ENCODE data around the gene SHISA4.

DNA sequence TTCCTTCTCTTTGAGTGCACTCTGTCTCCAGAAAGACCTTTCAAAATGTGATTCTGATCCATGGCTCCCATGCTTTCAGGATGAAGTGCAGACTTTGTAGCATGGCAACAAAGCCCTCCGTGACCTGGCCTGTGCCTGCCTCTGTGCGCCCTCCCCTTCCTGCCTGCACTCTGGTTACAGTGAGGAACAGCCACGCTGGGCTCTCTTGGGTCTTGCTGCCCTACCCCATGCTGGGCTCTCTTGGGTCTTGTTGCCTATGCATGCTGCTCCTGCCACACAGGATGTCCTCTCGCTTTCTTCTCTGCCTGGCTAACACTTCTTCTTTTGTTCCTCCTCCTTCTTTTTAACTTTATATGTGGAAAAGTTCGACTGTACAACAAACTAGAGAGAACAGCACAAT lies 29.6 kb downstream of the SHISA4 start:
- no peak for TF ChIP-seq ZBTB8A (tag by site-specific recombination; IDR thresholded peaks at IDR 0.05)
- TF ChIP-seq ZFP3 (tag by site-specific recombination; IDR thresholded peaks at IDR 0.05; ENCODE audit: low read depth), result no peak
- TF ChIP-seq, protein P1, sequence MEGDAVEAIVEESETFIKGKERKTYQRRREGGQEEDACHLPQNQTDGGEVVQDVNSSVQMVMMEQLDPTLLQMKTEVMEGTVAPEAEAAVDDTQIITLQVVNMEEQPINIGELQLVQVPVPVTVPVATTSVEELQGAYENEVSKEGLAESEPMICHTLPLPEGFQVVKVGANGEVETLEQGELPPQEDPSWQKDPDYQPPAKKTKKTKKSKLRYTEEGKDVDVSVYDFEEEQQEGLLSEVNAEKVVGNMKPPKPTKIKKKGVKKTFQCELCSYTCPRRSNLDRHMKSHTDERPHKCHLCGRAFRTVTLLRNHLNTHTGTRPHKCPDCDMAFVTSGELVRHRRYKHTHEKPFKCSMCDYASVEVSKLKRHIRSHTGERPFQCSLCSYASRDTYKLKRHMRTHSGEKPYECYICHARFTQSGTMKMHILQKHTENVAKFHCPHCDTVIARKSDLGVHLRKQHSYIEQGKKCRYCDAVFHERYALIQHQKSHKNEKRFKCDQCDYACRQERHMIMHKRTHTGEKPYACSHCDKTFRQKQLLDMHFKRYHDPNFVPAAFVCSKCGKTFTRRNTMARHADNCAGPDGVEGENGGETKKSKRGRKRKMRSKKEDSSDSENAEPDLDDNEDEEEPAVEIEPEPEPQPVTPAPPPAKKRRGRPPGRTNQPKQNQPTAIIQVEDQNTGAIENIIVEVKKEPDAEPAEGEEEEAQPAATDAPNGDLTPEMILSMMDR (tag by site-specific recombination; IDR thresholded peaks at IDR 0.05), result no peak
- no peak for TF ChIP-seq GLIS1 (tag by site-specific recombination; IDR thresholded peaks at IDR 0.05)
- TF ChIP-seq ZNF624 (tag by site-specific recombination; IDR thresholded peaks at IDR 0.05), result no peak
- TF ChIP-seq ZNF530 (tag by site-specific recombination; IDR thresholded peaks at IDR 0.05; ENCODE audit: low read depth), result no peak
- no peak for TF ChIP-seq ZNF121 (tag by site-specific recombination; IDR thresholded peaks at IDR 0.05)
- TF ChIP-seq ZNF548 (tag by site-specific recombination; IDR thresholded peaks at IDR 0.05), result no peak
- TF ChIP-seq, protein P2, sequence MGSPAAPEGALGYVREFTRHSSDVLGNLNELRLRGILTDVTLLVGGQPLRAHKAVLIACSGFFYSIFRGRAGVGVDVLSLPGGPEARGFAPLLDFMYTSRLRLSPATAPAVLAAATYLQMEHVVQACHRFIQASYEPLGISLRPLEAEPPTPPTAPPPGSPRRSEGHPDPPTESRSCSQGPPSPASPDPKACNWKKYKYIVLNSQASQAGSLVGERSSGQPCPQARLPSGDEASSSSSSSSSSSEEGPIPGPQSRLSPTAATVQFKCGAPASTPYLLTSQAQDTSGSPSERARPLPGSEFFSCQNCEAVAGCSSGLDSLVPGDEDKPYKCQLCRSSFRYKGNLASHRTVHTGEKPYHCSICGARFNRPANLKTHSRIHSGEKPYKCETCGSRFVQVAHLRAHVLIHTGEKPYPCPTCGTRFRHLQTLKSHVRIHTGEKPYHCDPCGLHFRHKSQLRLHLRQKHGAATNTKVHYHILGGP (tag by site-specific recombination; IDR thresholded peaks at IDR 0.05), result no peak
- TF ChIP-seq SETDB1 (IDR thresholded peaks at IDR 0.05; ENCODE audit: insufficient read length, low read length), result no peak
- TF ChIP-seq ZFP37 (tag by site-specific recombination; IDR thresholded peaks at IDR 0.05), result no peak
- no peak for TF ChIP-seq ZNF830 (tag by site-specific recombination; IDR thresholded peaks at IDR 0.05; ENCODE audit: low read depth)

Data from HEK293 (cell line).